C4-2B (cell line): Measurements from ENCODE around the gene HS3ST5.

Source experiments
- H3K27ac ChIP-seq: fragments of 450-650 bp; 2 replicates; pipeline ENCODE4 v1.5.1; 2017
- ZFX ChIP-seq: fragments of 450-650 bp; IDR thresholded peaks from 2 replicates; pipeline ENCODE4 v1.6.1; 2017
- TF ChIP-seq, protein P1 (sequence below): fragments of 450-650 bp; conservative IDR thresholded peaks from 2 replicates; pipeline ENCODE4 v1.5.1; 2017; ENCODE audit warnings: mild to moderate bottlenecking

The HS3ST5 gene

DNA sequence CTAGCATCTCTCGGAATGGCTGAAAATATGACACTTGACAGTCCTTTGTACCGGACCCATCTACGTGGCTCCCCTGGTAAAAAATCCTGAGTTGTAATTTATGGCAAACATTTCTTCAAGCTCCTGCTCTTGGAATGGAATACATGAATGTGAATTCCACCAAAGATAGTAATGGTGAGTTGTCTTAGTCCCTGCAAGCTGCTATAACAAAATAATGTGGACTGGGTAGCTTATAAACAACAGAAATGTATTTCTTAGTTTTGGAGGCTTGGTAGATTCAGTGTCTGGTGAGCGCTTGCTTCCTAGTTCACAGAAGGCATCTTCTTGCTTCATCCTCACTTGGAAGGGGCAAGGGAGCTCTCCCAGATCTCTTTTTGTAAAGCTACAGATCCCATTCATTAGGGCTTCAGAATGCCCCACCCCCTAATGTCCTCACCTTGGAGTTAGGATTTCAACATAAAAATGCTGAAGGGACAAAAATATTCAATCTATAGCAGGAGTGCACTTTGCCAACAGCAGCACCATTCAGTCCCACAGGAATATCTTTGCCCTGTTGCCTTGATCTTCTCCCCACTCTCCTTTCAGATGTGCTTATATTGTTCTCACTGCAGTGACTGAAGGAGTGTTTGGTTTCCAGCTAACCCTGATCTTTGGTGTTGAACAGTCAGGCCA, 204.1 kb downstream of the HS3ST5 start:
- H3K27ac ChIP-seq: no peak overlapping the region
- TF ChIP-seq ZFX: no peak
- TF ChIP-seq, protein P1, sequence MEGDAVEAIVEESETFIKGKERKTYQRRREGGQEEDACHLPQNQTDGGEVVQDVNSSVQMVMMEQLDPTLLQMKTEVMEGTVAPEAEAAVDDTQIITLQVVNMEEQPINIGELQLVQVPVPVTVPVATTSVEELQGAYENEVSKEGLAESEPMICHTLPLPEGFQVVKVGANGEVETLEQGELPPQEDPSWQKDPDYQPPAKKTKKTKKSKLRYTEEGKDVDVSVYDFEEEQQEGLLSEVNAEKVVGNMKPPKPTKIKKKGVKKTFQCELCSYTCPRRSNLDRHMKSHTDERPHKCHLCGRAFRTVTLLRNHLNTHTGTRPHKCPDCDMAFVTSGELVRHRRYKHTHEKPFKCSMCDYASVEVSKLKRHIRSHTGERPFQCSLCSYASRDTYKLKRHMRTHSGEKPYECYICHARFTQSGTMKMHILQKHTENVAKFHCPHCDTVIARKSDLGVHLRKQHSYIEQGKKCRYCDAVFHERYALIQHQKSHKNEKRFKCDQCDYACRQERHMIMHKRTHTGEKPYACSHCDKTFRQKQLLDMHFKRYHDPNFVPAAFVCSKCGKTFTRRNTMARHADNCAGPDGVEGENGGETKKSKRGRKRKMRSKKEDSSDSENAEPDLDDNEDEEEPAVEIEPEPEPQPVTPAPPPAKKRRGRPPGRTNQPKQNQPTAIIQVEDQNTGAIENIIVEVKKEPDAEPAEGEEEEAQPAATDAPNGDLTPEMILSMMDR: no peak

DNA sequence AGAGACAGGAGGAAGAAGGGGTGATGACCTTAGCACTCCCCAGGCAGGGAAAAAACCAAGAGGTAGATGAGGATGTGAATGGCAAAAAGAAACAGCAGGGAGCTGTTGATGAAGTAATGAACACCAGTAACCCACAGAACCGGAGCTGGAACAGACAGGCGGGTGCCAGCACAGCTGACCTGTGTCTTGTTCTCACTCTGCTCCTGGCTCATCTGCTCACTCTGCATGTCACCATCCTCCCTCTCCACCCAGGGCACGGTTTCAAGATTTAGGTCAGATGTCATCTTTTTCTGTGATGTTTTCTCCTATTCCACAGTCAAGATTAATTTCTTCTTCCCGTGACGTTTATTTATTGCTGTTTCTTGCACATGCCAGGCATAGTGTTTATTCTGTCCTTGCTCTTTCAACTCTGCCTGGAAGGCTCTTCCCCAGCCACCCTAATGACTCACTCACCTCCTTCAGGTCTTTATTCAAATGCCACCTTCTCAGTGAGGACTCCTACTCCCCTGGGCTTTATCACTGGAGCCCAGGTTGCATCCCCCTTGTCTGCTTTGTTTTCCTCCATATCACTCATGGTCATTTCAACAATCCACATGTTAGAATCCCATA, 207.4 kb downstream of the HS3ST5 start:
- H3K27ac ChIP-seq: no peak overlapping the region
- no peak for TF ChIP-seq ZFX
- TF ChIP-seq, protein P1: no peak

DNA sequence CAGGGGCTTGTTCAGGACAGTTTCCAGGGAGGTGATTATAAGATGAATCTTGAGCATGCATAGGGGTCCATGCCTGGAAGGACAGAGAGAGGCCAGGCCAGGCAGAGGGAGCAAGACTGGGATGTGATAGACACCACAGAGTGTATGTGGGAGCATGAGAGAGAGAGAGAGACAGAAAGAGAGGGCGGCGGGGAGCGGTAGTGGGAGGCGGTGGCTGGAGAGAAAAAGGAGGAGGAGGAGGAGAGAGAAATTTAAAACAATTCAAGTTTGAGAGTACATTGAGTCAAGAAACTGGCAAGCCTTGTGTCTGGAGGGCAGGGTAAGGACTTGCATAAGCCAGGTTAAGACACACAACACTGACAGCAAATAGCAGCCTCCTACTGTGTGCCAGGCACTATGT, 209.0 kb downstream of the HS3ST5 start:
- H3K27ac ChIP-seq: no peak overlapping the region
- no peak for TF ChIP-seq ZFX
- TF ChIP-seq, protein P1: no peak

DNA sequence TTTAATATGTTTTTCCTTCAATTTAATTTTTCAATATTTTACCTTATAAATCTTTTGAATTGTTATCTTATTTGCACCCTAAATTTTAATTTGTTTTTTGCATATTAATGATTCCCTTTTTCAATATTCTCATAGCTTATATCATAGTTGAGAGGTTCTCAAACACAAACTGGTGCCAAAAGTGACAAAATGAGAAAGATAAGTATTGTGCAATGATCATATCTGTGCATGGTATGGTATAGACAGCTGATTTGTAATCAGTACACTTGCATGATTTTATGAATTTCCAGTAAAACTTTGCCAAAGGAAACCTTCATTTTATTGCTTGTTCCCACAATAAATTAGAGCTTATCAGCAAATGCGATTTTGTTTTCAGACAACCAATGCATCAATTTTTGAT, 210.9 kb downstream of the HS3ST5 start:
- TF ChIP-seq, protein P1: no peak
- TF ChIP-seq ZFX: no peak
- no peak overlapping the region for H3K27ac ChIP-seq

DNA sequence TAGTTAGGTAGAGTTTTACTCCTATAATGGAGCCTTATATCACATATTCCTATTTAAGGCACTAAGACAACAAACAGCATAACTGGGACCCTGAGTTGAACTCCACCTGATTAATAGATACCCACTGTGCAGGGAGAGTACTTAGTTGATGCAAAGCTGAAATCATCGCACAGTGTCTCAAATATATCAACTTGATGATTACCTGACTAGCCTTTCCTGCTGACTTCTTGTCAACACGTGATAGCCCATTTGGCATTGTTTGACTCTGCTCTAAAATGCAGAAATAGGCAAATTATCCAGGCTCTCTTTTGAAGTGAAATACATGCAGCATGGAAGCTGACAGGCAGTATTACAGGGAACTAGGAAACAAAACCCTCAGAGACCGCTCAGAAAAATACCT, 217.2 kb downstream of the HS3ST5 start:
- TF ChIP-seq, protein P1: no peak
- TF ChIP-seq ZFX: no peak
- no peak overlapping the region for H3K27ac ChIP-seq

DNA sequence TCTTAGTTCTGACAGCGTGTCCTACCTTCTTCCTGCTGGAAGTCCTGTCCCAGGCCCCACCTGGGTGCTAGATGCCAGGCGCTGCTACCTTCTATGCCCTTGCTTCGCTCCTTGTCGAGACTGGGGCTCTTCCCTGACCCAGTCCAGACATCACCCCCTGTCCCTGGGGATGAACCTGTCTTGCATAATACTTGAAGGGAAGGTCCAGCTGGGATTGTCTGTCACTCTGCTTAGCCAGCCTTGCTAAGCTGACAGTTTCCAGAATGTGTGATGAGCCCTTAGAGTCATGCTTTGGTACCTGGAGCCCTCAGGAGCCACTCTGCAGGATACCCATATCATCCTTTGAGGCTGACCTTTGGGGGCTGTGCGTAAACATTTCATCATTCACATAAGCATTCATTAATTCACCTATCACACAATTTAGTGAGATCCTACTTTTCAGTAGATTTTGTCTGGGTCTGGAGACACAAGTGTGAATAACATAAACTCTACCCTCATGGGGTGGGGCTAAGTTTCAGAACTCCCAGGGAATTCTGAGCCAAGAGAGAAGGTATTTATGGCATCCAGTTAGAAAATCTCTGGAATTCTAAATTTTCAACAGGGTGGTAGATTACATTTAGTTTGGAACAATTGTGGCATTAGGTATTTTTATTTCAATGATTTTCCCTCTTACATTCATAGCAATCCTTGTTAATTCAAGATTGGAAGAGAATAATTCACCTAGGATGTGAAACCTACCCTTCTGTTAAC, 220.7 kb downstream of the HS3ST5 start:
- H3K27ac ChIP-seq: no peak overlapping the region
- no peak for TF ChIP-seq ZFX
- TF ChIP-seq, protein P1: no peak

DNA sequence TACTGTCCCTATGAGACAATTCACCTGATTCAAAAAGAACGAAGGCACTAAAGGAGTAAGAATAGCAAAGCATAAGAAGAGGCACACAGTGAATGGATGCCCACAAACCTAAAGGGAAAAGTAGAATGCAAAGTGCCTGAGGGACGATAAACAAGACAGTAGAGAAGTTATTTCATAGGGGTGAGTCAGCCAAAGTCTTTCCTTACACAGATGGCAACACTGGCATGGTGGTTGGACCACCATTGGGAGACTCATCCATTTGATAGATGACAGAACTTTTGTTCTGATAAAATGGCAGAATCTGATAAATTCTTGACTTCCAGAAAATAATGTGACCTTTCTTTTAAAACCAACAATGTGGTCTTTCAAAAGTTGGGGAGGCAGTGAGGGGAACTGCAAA, 223.8 kb downstream of the HS3ST5 start:
- TF ChIP-seq, protein P1: no peak
- H3K27ac ChIP-seq: no peak overlapping the region
